GM04504 (cell line): Measurements from ENCODE around the gene TGFA.

ENCODE experiments used
- DNase-seq: peaks from one replicate; pipeline ENCODE4 v3.0.0-alpha.2; 2012; ENCODE audit warnings: low read depth

Gene TGFA

GRCh38 chr2:70552501-70553333 is 909 bp downstream of the TGFA start:
- DNase-seq = no peak

GRCh38 chr2:70551167-70551566 is 2.5 kb downstream of the TGFA start:
- no peak for DNase-seq

GRCh38 chr2:70549962-70550361 is 3.7 kb downstream of the TGFA start:
- no peak for DNase-seq

- DNase-seq = no peak
These were observed 4.4 kb downstream of the TGFA start for GRCh38 chr2:70549064-70549710.

GRCh38 chr2:70548233-70548632 is 5.4 kb downstream of the TGFA start:
- DNase-seq = no peak

- DNase-seq = no peak
These were observed 6.7 kb downstream of the TGFA start for GRCh38 chr2:70546885-70547284.

GRCh38 chr2:70546376-70546775 is 7.2 kb downstream of the TGFA start:
- DNase-seq = no peak

- no peak for DNase-seq
These were observed 12.1 kb downstream of the TGFA start for GRCh38 chr2:70541481-70542020.

GRCh38 chr2:70537840-70538239 is 15.8 kb downstream of the TGFA start:
- no peak for DNase-seq

- no peak for DNase-seq
These were observed 17.0 kb downstream of the TGFA start for GRCh38 chr2:70536517-70537055.

- DNase-seq = no peak
These were observed 18.1 kb downstream of the TGFA start for GRCh38 chr2:70535573-70535972.

- DNase-seq = no peak
These were observed 19.3 kb downstream of the TGFA start for GRCh38 chr2:70534183-70534836.

GRCh38 chr2:70532244-70532935 is 21.2 kb downstream of the TGFA start:
- DNase-seq = no peak

GRCh38 chr2:70531419-70532086 is 22.1 kb downstream of the TGFA start:
- DNase-seq = no peak

GRCh38 chr2:70529610-70530009 is 24.0 kb downstream of the TGFA start:
- no peak for DNase-seq

GRCh38 chr2:70528929-70529328 is 24.7 kb downstream of the TGFA start:
- no peak for DNase-seq

GRCh38 chr2:70528276-70528675 is 25.4 kb downstream of the TGFA start:
- DNase-seq = no peak

GRCh38 chr2:70527447-70528080 is 26.1 kb downstream of the TGFA start:
- no peak for DNase-seq

GRCh38 chr2:70526126-70526525 is 27.5 kb downstream of the TGFA start:
- no peak for DNase-seq

- no peak for DNase-seq
These were observed 28.6 kb downstream of the TGFA start for GRCh38 chr2:70525032-70525431.
